ENCODE data around the gene IPCEF1.

IPCEF1 gene

GRCh38 chr6:154218301-154218700 lies 138.3 kb downstream of the IPCEF1 start:
- H3K27me3 ChIP-seq (ENCODE audit: insufficient read depth, low read depth, severe bottlenecking): no peaks in the 10 kb centered on the region
- DNase-seq: peak; percentile 14
- no peaks in the 10 kb centered on the region for H3K9me3 ChIP-seq (ENCODE audit: severe bottlenecking)
- no peak overlapping the region for H3K4me3 ChIP-seq (ENCODE audit: low read depth, low read length)
- TF ChIP-seq, protein P1, sequence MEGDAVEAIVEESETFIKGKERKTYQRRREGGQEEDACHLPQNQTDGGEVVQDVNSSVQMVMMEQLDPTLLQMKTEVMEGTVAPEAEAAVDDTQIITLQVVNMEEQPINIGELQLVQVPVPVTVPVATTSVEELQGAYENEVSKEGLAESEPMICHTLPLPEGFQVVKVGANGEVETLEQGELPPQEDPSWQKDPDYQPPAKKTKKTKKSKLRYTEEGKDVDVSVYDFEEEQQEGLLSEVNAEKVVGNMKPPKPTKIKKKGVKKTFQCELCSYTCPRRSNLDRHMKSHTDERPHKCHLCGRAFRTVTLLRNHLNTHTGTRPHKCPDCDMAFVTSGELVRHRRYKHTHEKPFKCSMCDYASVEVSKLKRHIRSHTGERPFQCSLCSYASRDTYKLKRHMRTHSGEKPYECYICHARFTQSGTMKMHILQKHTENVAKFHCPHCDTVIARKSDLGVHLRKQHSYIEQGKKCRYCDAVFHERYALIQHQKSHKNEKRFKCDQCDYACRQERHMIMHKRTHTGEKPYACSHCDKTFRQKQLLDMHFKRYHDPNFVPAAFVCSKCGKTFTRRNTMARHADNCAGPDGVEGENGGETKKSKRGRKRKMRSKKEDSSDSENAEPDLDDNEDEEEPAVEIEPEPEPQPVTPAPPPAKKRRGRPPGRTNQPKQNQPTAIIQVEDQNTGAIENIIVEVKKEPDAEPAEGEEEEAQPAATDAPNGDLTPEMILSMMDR (IDR thresholded peaks at IDR 0.05; ENCODE audit: low read depth, low read length): no peak
- H3K27ac ChIP-seq: no peak overlapping the region
- no peaks in the 10 kb centered on the region for H3K36me3 ChIP-seq

- TF ChIP-seq, protein P1 (IDR thresholded peaks at IDR 0.05; ENCODE audit: low read depth, low read length): no peak
- Histone ChIP-seq H3K9me3 (ENCODE audit: severe bottlenecking) (no peaks in the 10 kb centered on the region), H3K27ac (no peak overlapping the region), H3K36me3 (no peaks in the 10 kb centered on the region), H3K4me3 (ENCODE audit: low read depth, low read length) (no peak overlapping the region), H3K27me3 (ENCODE audit: insufficient read depth, low read depth, severe bottlenecking) (no peaks in the 10 kb centered on the region)
- no peak for DNase-seq
Measured at GRCh38 chr6:154213782-154214181, 142.8 kb downstream of the IPCEF1 start.

GRCh38 chr6:154210678-154211077 lies 145.9 kb downstream of the IPCEF1 start:
- Histone ChIP-seq H3K27ac (no peak overlapping the region), H3K27me3 (ENCODE audit: insufficient read depth, low read depth, severe bottlenecking) (no peaks in the 10 kb centered on the region), H3K9me3 (ENCODE audit: severe bottlenecking) (no peaks in the 10 kb centered on the region), H3K4me3 (ENCODE audit: low read depth, low read length) (no peak overlapping the region), H3K36me3 (no peaks in the 10 kb centered on the region)
- TF ChIP-seq, protein P1 (IDR thresholded peaks at IDR 0.05; ENCODE audit: low read depth, low read length): no peak
- no peak for DNase-seq

DNA sequence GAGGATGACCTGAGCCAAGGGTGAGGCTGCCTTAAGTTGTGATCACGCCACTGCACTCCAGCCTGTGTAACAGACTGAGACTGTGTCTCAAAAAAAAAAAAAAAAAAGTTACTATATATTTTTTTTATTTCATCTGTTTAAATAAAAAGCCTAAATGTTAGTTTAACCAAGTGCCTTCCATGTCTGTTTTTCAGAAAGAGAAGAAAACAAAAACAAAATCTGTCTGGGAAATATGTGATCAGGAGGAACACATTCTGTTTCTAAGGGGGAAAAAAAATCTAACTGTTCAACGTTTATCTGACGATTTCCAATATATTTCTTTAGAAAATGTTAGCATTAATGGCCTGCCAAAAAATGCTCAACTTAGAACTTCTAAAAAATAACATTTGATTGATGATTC lies 147.0 kb downstream of the IPCEF1 start:
- no peak for DNase-seq
- H3K27me3 ChIP-seq (ENCODE audit: insufficient read depth, low read depth, severe bottlenecking): no peaks in the 10 kb centered on the region
- H3K27ac ChIP-seq: no peak overlapping the region
- TF ChIP-seq, protein P1 (IDR thresholded peaks at IDR 0.05; ENCODE audit: low read depth, low read length): no peak
- no peak overlapping the region for H3K4me3 ChIP-seq (ENCODE audit: low read depth, low read length)
- no peaks in the 10 kb centered on the region for H3K36me3 ChIP-seq
- no peaks in the 10 kb centered on the region for H3K9me3 ChIP-seq (ENCODE audit: severe bottlenecking)

DNA sequence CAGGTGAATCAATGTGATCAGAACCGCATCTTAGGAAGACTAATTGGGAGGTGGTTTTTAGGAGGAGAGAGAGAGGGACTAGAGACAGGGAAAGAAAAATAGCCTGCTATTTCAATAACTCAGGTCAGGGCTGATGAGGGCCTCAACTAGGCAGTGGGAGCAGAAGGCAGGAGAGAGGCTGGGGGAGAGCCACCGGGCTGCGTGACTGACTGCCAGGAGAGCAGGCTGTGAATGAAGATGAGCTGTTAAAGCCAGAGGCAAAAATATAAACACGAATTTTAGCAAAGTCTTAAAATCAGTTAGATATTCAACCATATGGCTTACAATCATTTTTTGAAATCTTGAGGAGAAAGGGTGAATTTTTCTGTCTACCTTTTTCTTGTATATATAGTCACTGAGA lies 149.6 kb downstream of the IPCEF1 start:
- TF ChIP-seq, protein P1 (IDR thresholded peaks at IDR 0.05; ENCODE audit: low read depth, low read length): no peak
- no peak for DNase-seq
- no peaks in the 10 kb centered on the region for H3K27me3 ChIP-seq (ENCODE audit: insufficient read depth, low read depth, severe bottlenecking)
- H3K9me3 ChIP-seq (ENCODE audit: severe bottlenecking): no peaks in the 10 kb centered on the region
- no peak overlapping the region for H3K4me3 ChIP-seq (ENCODE audit: low read depth, low read length)
- H3K27ac ChIP-seq: no peak overlapping the region
- H3K36me3 ChIP-seq: no peaks in the 10 kb centered on the region

- TF ChIP-seq, protein P1 (IDR thresholded peaks at IDR 0.05; ENCODE audit: low read depth, low read length): no peak
- Histone ChIP-seq H3K36me3 (no peaks in the 10 kb centered on the region), H3K4me3 (ENCODE audit: low read depth, low read length) (no peak overlapping the region), H3K27ac (no peak overlapping the region), H3K27me3 (ENCODE audit: insufficient read depth, low read depth, severe bottlenecking) (no peaks in the 10 kb centered on the region), H3K9me3 (ENCODE audit: severe bottlenecking) (no peaks in the 10 kb centered on the region)
- no peak for DNase-seq
Measured at GRCh38 chr6:154206141-154206540, 150.5 kb downstream of the IPCEF1 start.
